OCI-LY1 (cell line): Measurements from ENCODE around the gene FANCI.

Source experiments
- EZH2 ChIP-seq: fragments of 200-600 bp; sonication (generic), shearing (Covaris generic); IDR thresholded peaks from 2 replicates; pipeline ENCODE4 v1.8.0; 2017; ENCODE audit warnings: borderline replicate concordance, mixed run types, mild to moderate bottlenecking, antibody characterized with exemption, low read length, moderate library complexity, mixed read lengths
- TF ChIP-seq, protein P1 (sequence below): fragments of 200-600 bp; sonication (generic), shearing (Covaris generic); IDR thresholded peaks from 2 replicates; pipeline ENCODE4 v1.5.1; 2017; ENCODE audit warnings: mild to moderate bottlenecking, antibody characterized with exemption, low read length, moderate library complexity, mixed read lengths

DNA sequence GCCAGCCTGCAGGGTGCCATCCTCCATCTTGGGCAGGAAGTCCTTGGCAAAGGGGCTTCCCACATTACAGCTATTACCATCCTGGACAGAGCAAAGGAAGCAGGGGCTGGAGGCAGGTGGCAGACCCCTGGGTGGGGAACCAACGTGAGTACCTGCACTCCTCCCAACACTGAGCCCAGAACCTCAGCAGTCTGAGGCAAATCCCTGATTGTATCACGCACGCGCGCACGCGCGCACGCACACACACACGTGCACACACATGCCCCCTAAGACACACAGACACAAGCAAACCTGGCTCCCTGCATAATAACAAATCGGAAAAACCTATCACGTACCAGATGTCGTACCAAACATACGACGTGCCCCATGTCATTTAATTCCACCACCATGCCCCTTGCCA, 79.0 kb downstream of the FANCI start:
- TF ChIP-seq, protein P1, sequence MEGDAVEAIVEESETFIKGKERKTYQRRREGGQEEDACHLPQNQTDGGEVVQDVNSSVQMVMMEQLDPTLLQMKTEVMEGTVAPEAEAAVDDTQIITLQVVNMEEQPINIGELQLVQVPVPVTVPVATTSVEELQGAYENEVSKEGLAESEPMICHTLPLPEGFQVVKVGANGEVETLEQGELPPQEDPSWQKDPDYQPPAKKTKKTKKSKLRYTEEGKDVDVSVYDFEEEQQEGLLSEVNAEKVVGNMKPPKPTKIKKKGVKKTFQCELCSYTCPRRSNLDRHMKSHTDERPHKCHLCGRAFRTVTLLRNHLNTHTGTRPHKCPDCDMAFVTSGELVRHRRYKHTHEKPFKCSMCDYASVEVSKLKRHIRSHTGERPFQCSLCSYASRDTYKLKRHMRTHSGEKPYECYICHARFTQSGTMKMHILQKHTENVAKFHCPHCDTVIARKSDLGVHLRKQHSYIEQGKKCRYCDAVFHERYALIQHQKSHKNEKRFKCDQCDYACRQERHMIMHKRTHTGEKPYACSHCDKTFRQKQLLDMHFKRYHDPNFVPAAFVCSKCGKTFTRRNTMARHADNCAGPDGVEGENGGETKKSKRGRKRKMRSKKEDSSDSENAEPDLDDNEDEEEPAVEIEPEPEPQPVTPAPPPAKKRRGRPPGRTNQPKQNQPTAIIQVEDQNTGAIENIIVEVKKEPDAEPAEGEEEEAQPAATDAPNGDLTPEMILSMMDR: no peak
- TF ChIP-seq EZH2: no peak
